HG02610 (cell line): ENCODE results near the gene TMEM63A.
A peak's percentile ranks its signal among the peaks of the same experiment; 100 is the strongest.
"Not testable (repeated sequence)": the region's sequence is repeated elsewhere in the genome, so short reads cannot be mapped to it uniquely, and the experiment has no call there.

Experiments
- ATAC-seq: cut with Tn5 transposase; IDR thresholded peaks from one replicate; pipeline ENCODE4 v1.9.1; 2021; ENCODE audit warnings: mild to moderate bottlenecking, moderate library complexity; ENCODE audit not compliant: unreplicated experiment

TMEM63A gene

DNA sequence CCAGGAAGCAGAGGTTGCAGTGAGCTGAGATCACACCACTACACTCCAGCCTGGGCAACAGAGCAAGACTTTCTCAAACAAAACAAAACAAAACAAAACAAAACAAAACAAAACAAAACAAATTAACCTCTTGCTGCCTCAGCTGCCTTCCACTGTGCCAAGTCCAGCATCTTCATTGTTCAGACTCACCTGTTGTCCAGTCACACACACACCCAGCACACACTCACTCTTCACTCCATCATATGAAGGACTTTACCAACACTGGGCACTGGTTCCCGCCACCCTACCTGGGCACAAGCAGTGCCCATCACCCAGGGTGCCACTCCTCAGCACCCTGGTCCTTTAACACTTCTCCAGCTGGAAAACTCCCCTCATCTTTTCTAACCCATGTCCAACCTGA, 27.3 kb upstream of the TMEM63A start:
- no peak for ATAC-seq

GRCh38 chr1:225908773-225909172, 26.6 kb upstream of the TMEM63A start:
- ATAC-seq: no peak

DNA sequence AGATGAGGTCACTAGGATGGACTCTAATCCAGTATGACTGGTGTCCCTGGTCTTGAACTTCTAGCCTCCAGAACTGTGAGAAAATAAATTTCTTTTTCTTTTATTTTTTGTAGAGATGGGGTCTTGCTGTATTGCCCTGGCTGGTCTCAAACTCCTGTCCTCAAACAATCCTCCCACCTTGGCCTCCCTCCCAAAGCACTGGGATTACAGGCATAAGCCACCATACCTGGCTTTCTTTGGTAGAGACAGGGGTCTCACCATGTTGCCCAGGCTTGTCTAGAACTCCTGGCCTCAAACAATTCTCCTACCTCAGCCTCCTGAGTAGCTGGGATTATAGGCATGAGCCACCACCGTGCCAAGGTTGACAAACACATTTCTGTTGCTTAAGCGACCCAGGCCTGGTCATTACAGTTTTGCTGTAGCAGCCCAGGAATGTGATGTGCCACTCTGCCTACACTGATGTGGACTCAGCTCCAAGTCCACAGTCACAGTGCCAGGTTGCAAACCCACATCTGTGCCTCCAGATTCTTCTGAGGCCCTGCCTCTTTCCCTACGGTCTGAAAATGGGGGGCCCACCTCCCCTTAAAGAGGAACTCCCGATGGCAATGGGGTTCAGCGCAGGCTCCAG, 25.9 kb upstream of the TMEM63A start:
- ATAC-seq: no peak

DNA sequence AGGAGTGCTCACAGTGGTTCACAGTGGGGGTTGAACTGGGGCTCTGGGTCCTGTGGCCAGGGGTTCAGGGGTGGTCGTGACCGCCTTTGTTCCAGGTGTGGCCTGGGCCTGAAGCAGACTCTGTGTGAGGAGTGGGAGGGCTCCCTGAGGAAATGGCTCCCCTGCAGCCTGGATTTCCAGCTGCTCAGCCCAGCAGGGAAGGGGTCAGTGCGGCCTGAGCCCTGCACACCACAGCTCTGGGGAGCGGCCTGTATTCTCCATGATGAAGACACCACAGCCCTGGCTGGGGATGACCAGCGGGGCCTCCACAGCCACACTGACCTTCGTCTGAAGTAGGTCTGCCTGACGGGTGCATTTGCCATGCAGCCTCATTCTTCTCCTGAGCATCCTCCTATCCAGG, 25.2 kb upstream of the TMEM63A start:
- no peak for ATAC-seq

- ATAC-seq: no peak
These were observed 24.3 kb upstream of the TMEM63A start for GRCh38 chr1:225906467-225906866.

DNA sequence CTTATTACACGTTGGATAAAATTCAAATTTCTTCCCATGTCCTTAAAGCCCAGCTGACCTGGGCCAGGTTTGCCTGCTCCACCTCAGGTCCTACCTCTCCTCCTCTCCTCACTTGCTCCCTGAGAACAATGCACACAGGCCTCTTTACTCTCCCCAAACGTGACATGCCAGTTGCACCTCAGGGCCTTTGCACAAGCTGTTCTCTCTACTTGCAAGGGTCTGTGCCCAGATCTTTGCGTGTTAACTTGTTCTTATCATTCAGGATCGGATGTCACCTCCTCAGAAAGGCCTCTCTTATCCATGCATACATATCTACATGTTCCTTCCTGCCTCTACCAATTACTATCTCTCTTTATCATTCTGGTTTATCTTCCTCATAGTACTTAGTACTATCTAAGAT, 21.4 kb upstream of the TMEM63A start:
- ATAC-seq: no peak

- no peak for ATAC-seq
These were observed 17.1 kb upstream of the TMEM63A start for GRCh38 chr1:225899044-225899925.

- no peak for ATAC-seq
These were observed 15.7 kb upstream of the TMEM63A start for GRCh38 chr1:225897595-225898514.

GRCh38 chr1:225896937-225897549, 14.9 kb upstream of the TMEM63A start:
- ATAC-seq: peak; percentile 100

DNA sequence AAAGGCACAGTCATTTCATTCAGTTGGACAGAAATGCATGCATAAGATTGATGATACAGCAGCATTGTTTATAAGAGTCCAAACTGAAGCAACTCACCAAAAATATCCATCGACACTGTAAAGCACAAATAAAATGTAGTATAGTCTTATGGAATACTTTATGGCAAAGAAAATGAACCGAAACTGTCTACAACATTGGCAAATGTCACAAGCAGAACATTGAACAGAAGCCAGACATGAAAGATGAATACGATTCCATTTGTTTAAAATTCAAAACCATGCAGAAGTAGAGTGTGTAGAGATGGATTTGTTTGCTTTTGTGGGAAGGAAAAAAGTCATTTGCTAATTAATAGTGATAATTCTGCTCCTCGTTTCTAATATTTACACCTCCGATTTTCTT, 14.3 kb upstream of the TMEM63A start:
- no peak for ATAC-seq

GRCh38 chr1:225892307-225892706, 10.1 kb upstream of the TMEM63A start:
- no peak for ATAC-seq

- no peak for ATAC-seq
These were observed 9.2 kb upstream of the TMEM63A start for GRCh38 chr1:225891229-225891972.

DNA sequence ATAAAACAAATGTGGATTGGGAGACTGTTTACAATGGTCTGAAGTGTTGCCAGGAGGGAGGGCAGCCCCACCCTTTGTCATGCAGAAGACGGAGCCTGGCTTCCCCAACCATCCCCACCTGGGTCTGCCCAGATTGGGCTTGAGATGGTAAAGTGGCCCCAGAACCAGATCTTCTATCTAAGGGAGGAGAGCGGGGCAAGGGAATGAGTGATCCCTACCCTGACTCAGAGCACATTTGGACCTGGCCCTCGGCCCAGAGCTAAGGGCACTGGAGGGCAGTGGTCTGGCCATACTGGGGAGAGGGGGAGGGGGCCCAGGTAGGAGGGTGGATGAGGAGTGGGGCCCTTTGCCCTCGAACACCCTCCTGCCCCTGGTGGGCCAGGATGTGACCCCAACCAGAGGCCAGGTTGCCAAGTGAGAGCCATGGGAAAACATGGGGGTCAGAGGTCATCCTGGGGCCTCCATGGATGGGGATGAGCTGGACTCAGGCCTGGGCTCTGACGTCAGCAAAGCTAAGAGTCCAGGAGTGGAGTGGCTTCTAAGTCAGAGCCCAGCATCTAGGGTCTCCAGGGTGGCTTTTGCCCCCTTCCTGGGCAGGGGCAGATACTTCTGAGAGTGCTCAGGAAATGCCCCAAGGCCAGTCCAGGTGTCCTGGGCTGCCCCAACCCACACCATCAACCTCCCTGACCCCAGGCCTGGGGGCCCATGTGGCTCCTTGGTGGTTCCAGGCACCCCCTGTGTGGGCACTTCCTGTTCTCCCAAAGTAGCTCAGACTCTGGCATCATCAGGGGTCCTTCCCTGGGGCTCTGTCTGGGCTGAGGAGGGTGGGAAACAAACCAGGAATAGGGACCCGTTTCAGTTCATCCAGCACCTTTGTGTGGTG, 8.4 kb upstream of the TMEM63A start:
- ATAC-seq: no peak

DNA sequence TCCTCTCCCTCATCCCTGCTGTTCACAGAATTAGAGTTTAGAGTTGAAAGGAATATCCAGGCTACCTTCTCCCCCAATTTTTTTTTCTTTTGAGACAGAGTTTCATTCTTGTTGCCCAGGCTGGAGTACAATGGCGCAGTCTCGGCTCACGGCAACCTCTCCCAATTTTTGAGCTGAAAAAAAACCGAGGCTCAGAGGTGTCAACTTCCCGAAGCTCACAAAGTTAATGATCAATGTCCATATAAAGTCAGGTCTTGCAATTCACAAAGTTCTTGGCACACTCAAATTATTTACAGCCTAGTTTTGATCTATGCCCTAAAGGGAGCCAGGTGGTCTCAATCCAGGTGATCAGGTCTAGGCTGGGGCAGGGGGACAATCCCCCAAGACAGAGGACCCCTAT, 7.6 kb upstream of the TMEM63A start:
- ATAC-seq: no peak

DNA sequence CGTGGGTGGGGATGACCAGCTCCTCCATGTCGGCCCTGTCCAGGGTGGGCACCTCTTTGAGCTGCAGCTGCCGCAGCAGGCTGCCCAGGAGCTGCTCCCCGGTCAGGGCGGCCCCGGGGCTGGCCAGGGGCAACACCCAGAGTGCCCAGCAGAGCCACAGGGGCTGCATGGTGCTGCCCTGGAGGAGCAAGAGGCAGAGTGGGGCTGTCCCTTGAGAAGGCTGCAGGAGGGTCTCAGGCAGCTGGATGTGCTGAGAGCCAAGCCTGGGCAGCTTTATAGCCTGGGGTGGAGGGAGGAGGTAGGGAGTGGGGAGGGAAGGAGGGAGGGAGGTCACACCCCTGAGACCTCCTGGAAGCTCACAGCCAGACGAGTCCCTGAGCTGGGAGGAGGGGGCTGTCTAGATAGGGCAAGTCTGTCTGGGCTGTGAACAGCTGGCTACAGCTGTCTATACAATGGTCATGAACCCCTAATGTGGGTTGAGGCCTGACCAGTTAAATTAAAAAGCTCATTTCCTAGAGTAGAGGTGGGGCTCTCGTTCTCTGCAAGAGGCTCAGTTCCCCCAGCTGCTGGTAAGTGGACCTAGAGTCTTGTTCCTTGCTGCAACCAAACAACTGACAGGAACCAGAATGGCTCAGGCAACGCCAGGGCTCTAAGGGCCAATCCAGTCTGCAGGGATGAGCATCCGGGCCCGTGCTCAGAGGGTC, 6.9 kb upstream of the TMEM63A start, which contains the start of gene LEFTY1:
Gene LEFTY1 (minus strand): TSS at position 249 of the 704 bp plus-strand sequence. CDS start 80 bp downstream, at position 169.
- no peak for ATAC-seq

GRCh38 chr1:225888289-225888897, 6.2 kb upstream of the TMEM63A start:
- no peak for ATAC-seq

- not testable (repeated sequence) for ATAC-seq
These were observed 5.5 kb upstream of the TMEM63A start for GRCh38 chr1:225887554-225888288.

- no peak for ATAC-seq
These were observed 4.8 kb upstream of the TMEM63A start for GRCh38 chr1:225887030-225887314.
